ENCODE data around the gene CT47C1.

Gene CT47C1

GRCh38 chrX:119072744-119073143, at the start of gene CT47C1:
Gene CT47C1 (plus strand): TSS chrX:119072993. CDS start chrX:119073226, 233 bp downstream.
- TF ChIP-seq TEAD4 (IDR thresholded peaks at IDR 0.05) (no peak), ZBTB7A (IDR thresholded peaks at IDR 0.05; ENCODE audit: low read depth) (no peak), FOXM1 (IDR thresholded peaks at IDR 0.05; ENCODE audit: borderline replicate concordance, low read depth) (no peak), CREB1 (IDR thresholded peaks at IDR 0.05; ENCODE audit: low read depth) (no peak)

- no peak for TF ChIP-seq NFIC (IDR thresholded peaks at IDR 0.05)
- no peak for TF ChIP-seq FOXM1 (IDR thresholded peaks at IDR 0.05; ENCODE audit: borderline replicate concordance, low read depth)
- no peak for TF ChIP-seq USF1 (IDR thresholded peaks at IDR 0.05)
- TF ChIP-seq CEBPB (IDR thresholded peaks at IDR 0.05): no peak
- no peak for TF ChIP-seq TCF12 (IDR thresholded peaks at IDR 0.05; ENCODE audit: low read depth)
- TF ChIP-seq EGR1 (IDR thresholded peaks at IDR 0.05): no peak
- TF ChIP-seq YY1 (IDR thresholded peaks at IDR 0.05; ENCODE audit: low read depth): no peak
These were observed 46.9 kb upstream of the CT47C1 start for GRCh38 chrX:119025900-119026299.

- TF ChIP-seq TEAD4 (IDR thresholded peaks at IDR 0.05) (no peak), USF1 (IDR thresholded peaks at IDR 0.05) (no peak), EP300 (IDR thresholded peaks at IDR 0.05; ENCODE audit: borderline replicate concordance) (no peak), CREB1 (IDR thresholded peaks at IDR 0.05; ENCODE audit: low read depth) (no peak), YY1 (IDR thresholded peaks at IDR 0.05; ENCODE audit: low read depth) (no peak), TCF12 (IDR thresholded peaks at IDR 0.05; ENCODE audit: low read depth) (no peak), CEBPB (IDR thresholded peaks at IDR 0.05) (no peak), ZBTB7A (IDR thresholded peaks at IDR 0.05; ENCODE audit: low read depth) (no peak), MAX (IDR thresholded peaks at IDR 0.05) (no peak), EGR1 (IDR thresholded peaks at IDR 0.05) (no peak), TAF1 (IDR thresholded peaks at IDR 0.05; ENCODE audit: low read depth) (no peak)
These were observed 44.0 kb upstream of the CT47C1 start for GRCh38 chrX:119028733-119029330.

- TF ChIP-seq MAX (IDR thresholded peaks at IDR 0.05) (no peak), ZBTB7A (IDR thresholded peaks at IDR 0.05; ENCODE audit: low read depth) (no peak), EP300 (IDR thresholded peaks at IDR 0.05; ENCODE audit: borderline replicate concordance) (no peak), NFIC (IDR thresholded peaks at IDR 0.05) (no peak), YY1 (IDR thresholded peaks at IDR 0.05; ENCODE audit: low read depth) (no peak), USF1 (IDR thresholded peaks at IDR 0.05) (no peak), RAD21 (IDR thresholded peaks at IDR 0.05; ENCODE audit: low read depth) (no peak)
These were observed 41.8 kb upstream of the CT47C1 start for GRCh38 chrX:119030990-119031389.

- TF ChIP-seq MAX (IDR thresholded peaks at IDR 0.05): no peak
- no peak for TF ChIP-seq EP300 (IDR thresholded peaks at IDR 0.05; ENCODE audit: borderline replicate concordance)
- TF ChIP-seq FOXM1 (IDR thresholded peaks at IDR 0.05; ENCODE audit: borderline replicate concordance, low read depth): no peak
- TF ChIP-seq RAD21 (IDR thresholded peaks at IDR 0.05; ENCODE audit: low read depth): no peak
- TF ChIP-seq USF1 (IDR thresholded peaks at IDR 0.05): no peak
- TF ChIP-seq CEBPB (IDR thresholded peaks at IDR 0.05): no peak
- no peak for TF ChIP-seq TAF1 (IDR thresholded peaks at IDR 0.05; ENCODE audit: low read depth)
- no peak for TF ChIP-seq EGR1 (IDR thresholded peaks at IDR 0.05)
- TF ChIP-seq CREB1 (IDR thresholded peaks at IDR 0.05; ENCODE audit: low read depth): no peak
- TF ChIP-seq REST (IDR thresholded peaks at IDR 0.05; ENCODE audit: low read depth): no peak
- TF ChIP-seq TEAD4 (IDR thresholded peaks at IDR 0.05): no peak
- TF ChIP-seq TCF12 (IDR thresholded peaks at IDR 0.05; ENCODE audit: low read depth): no peak
- TF ChIP-seq YY1 (IDR thresholded peaks at IDR 0.05; ENCODE audit: low read depth): no peak
- no peak for TF ChIP-seq ZBTB7A (IDR thresholded peaks at IDR 0.05; ENCODE audit: low read depth)
- TF ChIP-seq NFIC (IDR thresholded peaks at IDR 0.05): no peak
These were observed 36.4 kb upstream of the CT47C1 start for GRCh38 chrX:119036107-119037029.

- TF ChIP-seq REST (IDR thresholded peaks at IDR 0.05; ENCODE audit: low read depth) (no peak), TEAD4 (IDR thresholded peaks at IDR 0.05) (no peak), USF1 (IDR thresholded peaks at IDR 0.05) (no peak), EGR1 (IDR thresholded peaks at IDR 0.05) (no peak), RAD21 (IDR thresholded peaks at IDR 0.05; ENCODE audit: low read depth) (no peak), ZBTB7A (IDR thresholded peaks at IDR 0.05; ENCODE audit: low read depth) (no peak)
These were observed 32.4 kb upstream of the CT47C1 start for GRCh38 chrX:119040432-119040831.

All from Ishikawa (cell line).